Spleen (tissue), 7 donors: ENCODE data around the gene DEAF1.

Experiments
- CTCF ChIP-seq, 11 experiments: fragments of 200-600 bp in 7 of 11; fragments of 450-650 bp in 4 of 11; sonication (generic) in 4 of 11; IDR thresholded peaks in 8 of 11; conservative IDR thresholded peaks in 3 of 11; 1 replicate in 7 of 11; 2 replicates in 4 of 11; pipeline versions ENCODE4 v1.4.0 to v1.8.0; 2016 to 2021; ENCODE audit warnings: antibody characterized with exemption in 11 of 11, inconsistent platforms in 4 of 11, mild to moderate bottlenecking in 1 of 11
- POLR2A ChIP-seq, 3 donors: fragments of 450-650 bp; IDR thresholded peaks; one replicate each; pipeline ENCODE4 v1.5.1; 2017; ENCODE audit warnings: antibody characterized with exemption in 3 of 3, mild to moderate bottlenecking in 1 of 3
- POLR2AphosphoS5 ChIP-seq, 3 donors: sonication (generic); formaldehyde crosslinking; IDR thresholded peaks; one replicate each; pipeline ENCODE4 v1.5.1; 2017; ENCODE audit warnings: antibody characterized with exemption in 3 of 3
- donor health status: DM: no; HTN: no; CAD: no; lungs with moderate emphysema.
- donor health status: DM: no; HTN: no; CAD: no.
- donor health status: DM: no; HTN: no; CAD: no.

- TF ChIP-seq CTCF (IDR thresholded peaks at IDR 0.05 in 8 of 11, conservative IDR thresholded peaks at IDR 0.05 in 3 of 11) (no peak), POLR2A (IDR thresholded peaks at IDR 0.05) (no peak), POLR2AphosphoS5 (IDR thresholded peaks at IDR 0.05) (no peak)
Observed at GRCh38 chr11:714436-714835, 19.4 kb upstream of the DEAF1 start.
